ENCODE data around the gene BRINP3. TPM values are rescaled to one million over a fixed set of nuclear protein-coding genes. Genes with fewer than 3 reads are reported as not detected.

Gene BRINP3
- polyA plus RNA-seq, 2 donors: 0.10 to 0.11 TPM

GRCh38 chr1:190416239-190416638 lies 61.4 kb downstream of the BRINP3 start:
- H3K9me3 ChIP-seq (ENCODE audit: control insufficient read depth in 2 of 2, insufficient read depth in 1 of 2, low read depth in 1 of 2, low read length in 1 of 2): no peaks in the 10 kb centered on the region
- H3K36me3 ChIP-seq (ENCODE audit: control insufficient read depth in 2 of 2, insufficient read depth in 2 of 2, low read length in 1 of 2): no peaks in the 10 kb centered on the region
- H3K27ac ChIP-seq (ENCODE audit: low read depth in 2 of 2, low read length in 1 of 2): no peak overlapping the region
- no peak overlapping the region for H3K4me3 ChIP-seq (ENCODE audit: low read depth in 1 of 2, low read length in 2 of 2)
- H3K27me3 ChIP-seq (ENCODE audit: control insufficient read depth in 1 of 2, insufficient read depth in 2 of 2, low read length in 2 of 2): no peaks in the 10 kb centered on the region
- WGBS, 2 donors: 82 to 85% methylated on average over 1 of the region's 1 CpG
- H3K4me1 ChIP-seq (ENCODE audit: control insufficient read depth in 2 of 2, insufficient read depth in 2 of 2, low read length in 1 of 2): no peaks in the 10 kb centered on the region

GRCh38 chr1:190413142-190413541 lies 64.5 kb downstream of the BRINP3 start:
- 86 to 92% methylated on average over 3 of the region's 3 CpGs for WGBS, 2 donors
- no peaks in the 10 kb centered on the region for H3K9me3 ChIP-seq (ENCODE audit: control insufficient read depth in 2 of 2, insufficient read depth in 1 of 2, low read depth in 1 of 2, low read length in 1 of 2)
- H3K4me3 ChIP-seq (ENCODE audit: low read depth in 1 of 2, low read length in 2 of 2): no peak overlapping the region
- no peak overlapping the region for H3K27ac ChIP-seq (ENCODE audit: low read depth in 2 of 2, low read length in 1 of 2)
- no peaks in the 10 kb centered on the region for H3K36me3 ChIP-seq (ENCODE audit: control insufficient read depth in 2 of 2, insufficient read depth in 2 of 2, low read length in 1 of 2)
- H3K4me1 ChIP-seq (ENCODE audit: control insufficient read depth in 2 of 2, insufficient read depth in 2 of 2, low read length in 1 of 2): no peaks in the 10 kb centered on the region
- H3K27me3 ChIP-seq (ENCODE audit: control insufficient read depth in 1 of 2, insufficient read depth in 2 of 2, low read length in 2 of 2): no peaks in the 10 kb centered on the region

- H3K27ac ChIP-seq (ENCODE audit: low read depth in 2 of 2, low read length in 1 of 2): no peak overlapping the region
- no peaks in the 10 kb centered on the region for H3K9me3 ChIP-seq (ENCODE audit: control insufficient read depth in 2 of 2, insufficient read depth in 1 of 2, low read depth in 1 of 2, low read length in 1 of 2)
- no peaks in the 10 kb centered on the region for H3K4me1 ChIP-seq (ENCODE audit: control insufficient read depth in 2 of 2, insufficient read depth in 2 of 2, low read length in 1 of 2)
- 61 to 75% methylated on average over 3 of the region's 3 CpGs for WGBS, 2 donors
- H3K4me3 ChIP-seq (ENCODE audit: low read depth in 1 of 2, low read length in 2 of 2): no peak overlapping the region
- no peaks in the 10 kb centered on the region for H3K36me3 ChIP-seq (ENCODE audit: control insufficient read depth in 2 of 2, insufficient read depth in 2 of 2, low read length in 1 of 2)
- no peaks in the 10 kb centered on the region for H3K27me3 ChIP-seq (ENCODE audit: control insufficient read depth in 1 of 2, insufficient read depth in 2 of 2, low read length in 2 of 2)
These were observed 74.3 kb downstream of the BRINP3 start for GRCh38 chr1:190403402-190403801.

GRCh38 chr1:190399233-190399632 lies 78.4 kb downstream of the BRINP3 start:
- H3K4me3 ChIP-seq (ENCODE audit: low read depth in 1 of 2, low read length in 2 of 2): no peak overlapping the region
- H3K36me3 ChIP-seq (ENCODE audit: control insufficient read depth in 2 of 2, insufficient read depth in 2 of 2, low read length in 1 of 2): no peaks in the 10 kb centered on the region
- no peaks in the 10 kb centered on the region for H3K9me3 ChIP-seq (ENCODE audit: control insufficient read depth in 2 of 2, insufficient read depth in 1 of 2, low read depth in 1 of 2, low read length in 1 of 2)
- no peaks in the 10 kb centered on the region for H3K4me1 ChIP-seq (ENCODE audit: control insufficient read depth in 2 of 2, insufficient read depth in 2 of 2, low read length in 1 of 2)
- H3K27me3 ChIP-seq (ENCODE audit: control insufficient read depth in 1 of 2, insufficient read depth in 2 of 2, low read length in 2 of 2): no peaks in the 10 kb centered on the region
- 65 to 74% methylated on average over 3 of the region's 3 CpGs for WGBS, 2 donors
- H3K27ac ChIP-seq (ENCODE audit: low read depth in 2 of 2, low read length in 1 of 2): no peak overlapping the region

- H3K4me1 ChIP-seq (ENCODE audit: control insufficient read depth in 2 of 2, insufficient read depth in 2 of 2, low read length in 1 of 2): no peaks in the 10 kb centered on the region
- H3K4me3 ChIP-seq (ENCODE audit: low read depth in 1 of 2, low read length in 2 of 2): no peak overlapping the region
- no peaks in the 10 kb centered on the region for H3K36me3 ChIP-seq (ENCODE audit: control insufficient read depth in 2 of 2, insufficient read depth in 2 of 2, low read length in 1 of 2)
- no peaks in the 10 kb centered on the region for H3K27me3 ChIP-seq (ENCODE audit: control insufficient read depth in 1 of 2, insufficient read depth in 2 of 2, low read length in 2 of 2)
- 74 to 77% methylated on average over 6 of the region's 6 CpGs for WGBS, 2 donors
- no peak overlapping the region for H3K27ac ChIP-seq (ENCODE audit: low read depth in 2 of 2, low read length in 1 of 2)
- H3K9me3 ChIP-seq (ENCODE audit: control insufficient read depth in 2 of 2, insufficient read depth in 1 of 2, low read depth in 1 of 2, low read length in 1 of 2): no peaks in the 10 kb centered on the region
These were observed 86.1 kb downstream of the BRINP3 start for GRCh38 chr1:190391582-190391981.

- H3K4me3 ChIP-seq (ENCODE audit: low read depth in 1 of 2, low read length in 2 of 2): no peak overlapping the region
- H3K9me3 ChIP-seq (ENCODE audit: control insufficient read depth in 2 of 2, insufficient read depth in 1 of 2, low read depth in 1 of 2, low read length in 1 of 2): no peaks in the 10 kb centered on the region
- no peak overlapping the region for H3K27ac ChIP-seq (ENCODE audit: low read depth in 2 of 2, low read length in 1 of 2)
- no peaks in the 10 kb centered on the region for H3K36me3 ChIP-seq (ENCODE audit: control insufficient read depth in 2 of 2, insufficient read depth in 2 of 2, low read length in 1 of 2)
- H3K4me1 ChIP-seq (ENCODE audit: control insufficient read depth in 2 of 2, insufficient read depth in 2 of 2, low read length in 1 of 2): no peaks in the 10 kb centered on the region
- 55 to 64% methylated on average over 2 of the region's 2 CpGs for WGBS, 2 donors
- no peaks in the 10 kb centered on the region for H3K27me3 ChIP-seq (ENCODE audit: control insufficient read depth in 1 of 2, insufficient read depth in 2 of 2, low read length in 2 of 2)
These were observed 99.7 kb downstream of the BRINP3 start for GRCh38 chr1:190377991-190378390.

- WGBS, 2 donors: 63 to 71% methylated on average over 2 of the region's 2 CpGs
- H3K4me1 ChIP-seq (ENCODE audit: control insufficient read depth in 2 of 2, insufficient read depth in 2 of 2, low read length in 1 of 2): no peaks in the 10 kb centered on the region
- no peaks in the 10 kb centered on the region for H3K9me3 ChIP-seq (ENCODE audit: control insufficient read depth in 2 of 2, insufficient read depth in 1 of 2, low read depth in 1 of 2, low read length in 1 of 2)
- H3K36me3 ChIP-seq (ENCODE audit: control insufficient read depth in 2 of 2, insufficient read depth in 2 of 2, low read length in 1 of 2): no peaks in the 10 kb centered on the region
- H3K27me3 ChIP-seq (ENCODE audit: control insufficient read depth in 1 of 2, insufficient read depth in 2 of 2, low read length in 2 of 2): no peaks in the 10 kb centered on the region
- H3K4me3 ChIP-seq (ENCODE audit: low read depth in 1 of 2, low read length in 2 of 2): no peak overlapping the region
- H3K27ac ChIP-seq (ENCODE audit: low read depth in 2 of 2, low read length in 1 of 2): no peak overlapping the region
These were observed 100.4 kb downstream of the BRINP3 start for GRCh38 chr1:190377294-190377693.

- WGBS, 2 donors: 45 to 48% methylated on average over 1 of the region's 1 CpG
- H3K27me3 ChIP-seq (ENCODE audit: control insufficient read depth in 1 of 2, insufficient read depth in 2 of 2, low read length in 2 of 2): no peaks in the 10 kb centered on the region
- no peak overlapping the region for H3K4me3 ChIP-seq (ENCODE audit: low read depth in 1 of 2, low read length in 2 of 2)
- no peaks in the 10 kb centered on the region for H3K4me1 ChIP-seq (ENCODE audit: control insufficient read depth in 2 of 2, insufficient read depth in 2 of 2, low read length in 1 of 2)
- H3K27ac ChIP-seq (ENCODE audit: low read depth in 2 of 2, low read length in 1 of 2): no peak overlapping the region
- no peaks in the 10 kb centered on the region for H3K9me3 ChIP-seq (ENCODE audit: control insufficient read depth in 2 of 2, insufficient read depth in 1 of 2, low read depth in 1 of 2, low read length in 1 of 2)
- no peaks in the 10 kb centered on the region for H3K36me3 ChIP-seq (ENCODE audit: control insufficient read depth in 2 of 2, insufficient read depth in 2 of 2, low read length in 1 of 2)
These were observed 101.6 kb downstream of the BRINP3 start for GRCh38 chr1:190376044-190376443.

- Histone ChIP-seq H3K36me3 (ENCODE audit: control insufficient read depth in 2 of 2, insufficient read depth in 2 of 2, low read length in 1 of 2) (no peaks in the 10 kb centered on the region), H3K4me1 (ENCODE audit: control insufficient read depth in 2 of 2, insufficient read depth in 2 of 2, low read length in 1 of 2) (no peaks in the 10 kb centered on the region), H3K9me3 (ENCODE audit: control insufficient read depth in 2 of 2, insufficient read depth in 1 of 2, low read depth in 1 of 2, low read length in 1 of 2) (no peaks in the 10 kb centered on the region), H3K4me3 (ENCODE audit: low read depth in 1 of 2, low read length in 2 of 2) (no peak overlapping the region), H3K27ac (ENCODE audit: low read depth in 2 of 2, low read length in 1 of 2) (no peak overlapping the region), H3K27me3 (ENCODE audit: control insufficient read depth in 1 of 2, insufficient read depth in 2 of 2, low read length in 2 of 2) (no peaks in the 10 kb centered on the region)
- 29 to 38% methylated on average over 2 of the region's 2 CpGs for WGBS, 2 donors
These were observed 103.8 kb downstream of the BRINP3 start for GRCh38 chr1:190373705-190374336.

- Histone ChIP-seq H3K9me3 (ENCODE audit: control insufficient read depth in 2 of 2, insufficient read depth in 1 of 2, low read depth in 1 of 2, low read length in 1 of 2) (peaks cover 6 to 7% of the 10 kb centered on the region in 2 donors), H3K36me3 (ENCODE audit: control insufficient read depth in 2 of 2, insufficient read depth in 2 of 2, low read length in 1 of 2) (no peaks in the 10 kb centered on the region), H3K4me1 (ENCODE audit: control insufficient read depth in 2 of 2, insufficient read depth in 2 of 2, low read length in 1 of 2) (no peaks in the 10 kb centered on the region), H3K4me3 (ENCODE audit: low read depth in 1 of 2, low read length in 2 of 2) (no peak overlapping the region), H3K27ac (ENCODE audit: low read depth in 2 of 2, low read length in 1 of 2) (no peak overlapping the region), H3K27me3 (ENCODE audit: control insufficient read depth in 1 of 2, insufficient read depth in 2 of 2, low read length in 2 of 2) (no peaks in the 10 kb centered on the region)
- WGBS, 2 donors: 81 to 88% methylated on average over 4 of the region's 4 CpGs
These were observed 110.5 kb downstream of the BRINP3 start for GRCh38 chr1:190367200-190367599.

Data from esophagus (tissue), 2 donors.